ENCODE results near the gene MAP7.

DNA sequence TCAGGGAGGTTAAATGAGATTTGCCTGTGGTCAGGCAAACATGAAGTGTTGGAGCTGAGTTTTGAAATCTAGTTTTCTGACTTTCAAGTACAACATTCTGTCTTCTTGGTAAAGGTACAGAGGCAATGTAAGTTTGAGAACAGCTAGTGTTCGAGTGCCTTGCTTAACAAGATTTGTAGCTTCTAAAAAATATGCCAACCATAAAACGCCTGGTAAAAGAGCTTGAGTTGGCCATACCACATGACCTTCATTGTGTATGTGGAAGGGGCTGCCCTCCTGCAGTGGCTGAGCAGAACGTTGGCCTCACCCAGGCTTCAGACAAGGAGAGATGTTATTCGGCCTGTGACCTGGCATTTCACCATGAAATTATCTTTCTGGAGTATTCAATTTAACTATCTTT lies 86.5 kb downstream of the MAP7 start:
- TF ChIP-seq JUN (IDR thresholded peaks at IDR 0.05; ENCODE audit: borderline replicate concordance, insufficient read depth, insufficient read length, low read depth) (no peak), POLR2A (IDR thresholded peaks at IDR 0.05; ENCODE audit: low read depth, low read length) (no peak), EZH2 (IDR thresholded peaks at IDR 0.05; ENCODE audit: borderline replicate concordance, low read depth, low read length, severe bottlenecking) (no peak)
- TF ChIP-seq, protein P1, sequence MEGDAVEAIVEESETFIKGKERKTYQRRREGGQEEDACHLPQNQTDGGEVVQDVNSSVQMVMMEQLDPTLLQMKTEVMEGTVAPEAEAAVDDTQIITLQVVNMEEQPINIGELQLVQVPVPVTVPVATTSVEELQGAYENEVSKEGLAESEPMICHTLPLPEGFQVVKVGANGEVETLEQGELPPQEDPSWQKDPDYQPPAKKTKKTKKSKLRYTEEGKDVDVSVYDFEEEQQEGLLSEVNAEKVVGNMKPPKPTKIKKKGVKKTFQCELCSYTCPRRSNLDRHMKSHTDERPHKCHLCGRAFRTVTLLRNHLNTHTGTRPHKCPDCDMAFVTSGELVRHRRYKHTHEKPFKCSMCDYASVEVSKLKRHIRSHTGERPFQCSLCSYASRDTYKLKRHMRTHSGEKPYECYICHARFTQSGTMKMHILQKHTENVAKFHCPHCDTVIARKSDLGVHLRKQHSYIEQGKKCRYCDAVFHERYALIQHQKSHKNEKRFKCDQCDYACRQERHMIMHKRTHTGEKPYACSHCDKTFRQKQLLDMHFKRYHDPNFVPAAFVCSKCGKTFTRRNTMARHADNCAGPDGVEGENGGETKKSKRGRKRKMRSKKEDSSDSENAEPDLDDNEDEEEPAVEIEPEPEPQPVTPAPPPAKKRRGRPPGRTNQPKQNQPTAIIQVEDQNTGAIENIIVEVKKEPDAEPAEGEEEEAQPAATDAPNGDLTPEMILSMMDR (IDR thresholded peaks at IDR 0.05; ENCODE audit: extremely low read depth in 1 of 2, insufficient read depth in 1 of 2, low read depth in 1 of 2, low read length in 2 of 2) = no peak
- TF ChIP-seq, protein P2, sequence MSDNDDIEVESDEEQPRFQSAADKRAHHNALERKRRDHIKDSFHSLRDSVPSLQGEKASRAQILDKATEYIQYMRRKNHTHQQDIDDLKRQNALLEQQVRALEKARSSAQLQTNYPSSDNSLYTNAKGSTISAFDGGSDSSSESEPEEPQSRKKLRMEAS (IDR thresholded peaks at IDR 0.05; ENCODE audit: insufficient read depth, insufficient read length) = no peak
